ENCODE measurements around the gene TMX4.

Gene TMX4

DNA sequence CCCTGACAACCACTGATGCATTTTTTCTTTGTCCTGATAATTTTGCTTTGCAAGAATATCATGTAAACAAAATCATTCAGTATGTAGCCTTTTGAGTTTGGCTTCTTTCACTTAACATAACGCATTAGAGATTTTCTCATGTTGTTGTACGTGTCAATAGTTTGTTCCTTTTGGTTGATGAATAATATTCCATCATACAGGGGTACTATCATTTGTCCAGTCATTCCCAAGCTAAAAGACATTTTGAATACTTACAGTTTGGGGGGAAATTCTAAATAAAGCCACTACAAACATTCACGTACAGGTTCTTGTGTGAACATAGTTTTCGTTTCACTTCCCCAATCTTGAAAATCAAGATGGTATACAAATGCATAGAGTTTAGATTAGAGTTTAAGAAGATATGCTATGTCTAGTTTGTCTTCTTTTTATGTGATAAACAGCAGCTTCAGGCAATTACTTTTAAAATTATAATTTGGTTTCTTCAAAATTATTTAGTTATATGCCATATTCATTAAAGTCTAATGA, 84.5 kb downstream of the TMX4 start:
- DNase-seq, result no peak
- no peaks in the 10 kb centered on the region for H3K36me3 Mint-ChIP-seq (ENCODE audit: low read depth)
- H3K9me3 Mint-ChIP-seq, result no peaks in the 10 kb centered on the region
- H3K27ac Mint-ChIP-seq, result no peak overlapping the region
- peaks cover 8% of the 10 kb centered on the region for H3K4me1 Mint-ChIP-seq
- H3K27me3 Mint-ChIP-seq (ENCODE audit: low read depth, poor library complexity), result no peaks in the 10 kb centered on the region
- H3K4me3 Mint-ChIP-seq, result no peak overlapping the region
- TF ChIP-seq, protein P1, sequence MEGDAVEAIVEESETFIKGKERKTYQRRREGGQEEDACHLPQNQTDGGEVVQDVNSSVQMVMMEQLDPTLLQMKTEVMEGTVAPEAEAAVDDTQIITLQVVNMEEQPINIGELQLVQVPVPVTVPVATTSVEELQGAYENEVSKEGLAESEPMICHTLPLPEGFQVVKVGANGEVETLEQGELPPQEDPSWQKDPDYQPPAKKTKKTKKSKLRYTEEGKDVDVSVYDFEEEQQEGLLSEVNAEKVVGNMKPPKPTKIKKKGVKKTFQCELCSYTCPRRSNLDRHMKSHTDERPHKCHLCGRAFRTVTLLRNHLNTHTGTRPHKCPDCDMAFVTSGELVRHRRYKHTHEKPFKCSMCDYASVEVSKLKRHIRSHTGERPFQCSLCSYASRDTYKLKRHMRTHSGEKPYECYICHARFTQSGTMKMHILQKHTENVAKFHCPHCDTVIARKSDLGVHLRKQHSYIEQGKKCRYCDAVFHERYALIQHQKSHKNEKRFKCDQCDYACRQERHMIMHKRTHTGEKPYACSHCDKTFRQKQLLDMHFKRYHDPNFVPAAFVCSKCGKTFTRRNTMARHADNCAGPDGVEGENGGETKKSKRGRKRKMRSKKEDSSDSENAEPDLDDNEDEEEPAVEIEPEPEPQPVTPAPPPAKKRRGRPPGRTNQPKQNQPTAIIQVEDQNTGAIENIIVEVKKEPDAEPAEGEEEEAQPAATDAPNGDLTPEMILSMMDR (IDR thresholded peaks at IDR 0.05), result no peak

DNA sequence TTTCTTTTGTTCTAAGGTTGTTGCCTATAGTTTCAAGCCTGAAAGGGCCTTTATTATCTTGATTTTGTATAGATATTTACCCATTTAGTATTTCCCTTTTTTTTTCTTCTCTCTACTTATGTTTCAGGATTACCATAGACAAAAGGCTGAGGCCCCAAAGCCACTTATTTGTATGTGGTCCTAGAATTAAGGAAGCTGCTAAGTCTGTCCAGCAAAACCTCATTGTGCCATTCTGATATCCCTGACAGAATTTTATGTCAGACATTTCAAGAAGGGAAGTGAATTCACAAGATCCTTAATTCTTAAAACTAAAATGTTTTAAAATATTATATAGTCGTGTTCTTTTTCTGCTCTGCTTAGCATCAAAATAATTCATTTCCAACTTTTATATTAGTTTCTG, 86.2 kb downstream of the TMX4 start:
- Mint-ChIP-seq H3K27me3 (ENCODE audit: low read depth, poor library complexity) (no peaks in the 10 kb centered on the region), H3K9me3 (no peaks in the 10 kb centered on the region), H3K4me1 (peaks cover 8% of the 10 kb centered on the region), H3K27ac (no peak overlapping the region), H3K4me3 (no peak overlapping the region), H3K36me3 (ENCODE audit: low read depth) (no peaks in the 10 kb centered on the region)
- no peak for DNase-seq
- TF ChIP-seq, protein P1 (IDR thresholded peaks at IDR 0.05), result no peak

DNA sequence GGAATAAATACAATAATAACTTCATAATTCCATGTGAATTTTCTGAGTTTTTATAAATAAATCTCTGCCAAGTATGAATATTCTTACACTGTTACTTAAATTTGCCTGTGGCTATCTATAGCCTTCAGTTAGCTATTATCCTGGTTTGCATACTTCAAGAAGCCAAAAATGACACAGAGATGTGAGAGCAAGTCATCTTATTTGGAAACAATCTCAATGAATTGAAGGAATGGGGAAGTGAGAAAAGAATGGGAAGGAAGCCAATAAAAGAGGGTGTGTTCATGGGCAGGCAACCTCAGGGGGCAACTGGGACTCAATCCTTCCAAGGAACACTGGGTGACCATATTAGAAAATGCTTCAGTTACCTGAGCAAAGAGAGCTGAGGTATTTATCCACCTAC, 89.2 kb downstream of the TMX4 start:
- TF ChIP-seq, protein P1 (IDR thresholded peaks at IDR 0.05), result no peak
- no peak overlapping the region for H3K27ac Mint-ChIP-seq
- no peaks in the 10 kb centered on the region for H3K4me1 Mint-ChIP-seq
- no peaks in the 10 kb centered on the region for H3K9me3 Mint-ChIP-seq
- no peaks in the 10 kb centered on the region for H3K36me3 Mint-ChIP-seq (ENCODE audit: low read depth)
- H3K27me3 Mint-ChIP-seq (ENCODE audit: low read depth, poor library complexity), result no peaks in the 10 kb centered on the region
- DNase-seq, result no peak
- no peak overlapping the region for H3K4me3 Mint-ChIP-seq
